K562 (cell line): ENCODE results near the gene CCPG1. TPM values are rescaled to one million over a fixed set of nuclear protein-coding genes. Genes with fewer than 3 reads are reported as not detected.
A peak's percentile ranks its signal among the peaks of the same experiment; 100 is the strongest.

Experiments
- NCOR1 ChIP-seq: fragments of 450-650 bp; IDR thresholded peaks from 2 replicates; pipeline ENCODE4 v1.6.1; 2016; ENCODE audit warnings: mild to moderate bottlenecking, moderate library complexity
- NFYB ChIP-seq: IDR thresholded peaks from 2 replicates; pipeline ENCODE4 v1.6.1; 2011; ENCODE audit warnings: mild to moderate bottlenecking, moderate library complexity; ENCODE audit not compliant: insufficient read length; ENCODE audit errors: extremely low read depth
- TSHZ1 ChIP-seq: fragments of 250-450 bp; sonication (Bioruptor Pico); IDR thresholded peaks from 2 replicates; pipeline ENCODE4 v1.4.0; 2020; ENCODE audit warnings: mild to moderate bottlenecking, moderate library complexity
- ZNF217 ChIP-seq: sonication (generic); formaldehyde crosslinking; IDR thresholded peaks from 2 replicates; pipeline ENCODE4 v1.8.0; 2022; ENCODE audit warnings: mild to moderate bottlenecking, missing genetic modification reagents
- ZNF407 ChIP-seq: fragments of 450-650 bp; IDR thresholded peaks from 2 replicates; pipeline ENCODE4 v1.6.1; 2016; ENCODE audit warnings: low read depth
- polyA plus RNA-seq, 8 experiments: library from polyadenylated mRNA; depleted of rRNA in 4 of 8; stranded (reverse) in 5 of 8; unstranded in 3 of 8; fragments of >200 nt; fragmentation: Nextera tagmentation in 2 of 8; fragmentation: Illumina TruSeq in 1 of 8; extraction: Ambion mirVana in 2 of 8; extraction: Trizol in 1 of 8; gene quantifications; 2 replicates each; pipeline versions ENCODE4 v1.2.1 to v1.2.3, GENCODE V29; 2011 to 2014; ENCODE audit warnings: inconsistent platforms in 1 of 8, missing spikeins in 1 of 8
- total RNA-seq, 7 experiments: library from RNA; depleted of rRNA in 6 of 7; stranded (reverse); fragments of >200 nt in 6 of 7; fragmentation: Illumina TruSeq in 2 of 7; extraction: Trizol in 2 of 7; gene quantifications; 2 replicates each; pipeline versions ENCODE4 v1.2.1 to v1.2.3, GENCODE V29; 2011 to 2021; ENCODE audit warnings: low replicate concordance in 1 of 7

The CCPG1 gene
- total and polyA plus RNA-seq, 9 of the 15 experiments (the other 6 are each of a cell fraction or from before 2014, with no cell fraction given) = 33.0 to 54.9 (median 41.1) TPM

DNA sequence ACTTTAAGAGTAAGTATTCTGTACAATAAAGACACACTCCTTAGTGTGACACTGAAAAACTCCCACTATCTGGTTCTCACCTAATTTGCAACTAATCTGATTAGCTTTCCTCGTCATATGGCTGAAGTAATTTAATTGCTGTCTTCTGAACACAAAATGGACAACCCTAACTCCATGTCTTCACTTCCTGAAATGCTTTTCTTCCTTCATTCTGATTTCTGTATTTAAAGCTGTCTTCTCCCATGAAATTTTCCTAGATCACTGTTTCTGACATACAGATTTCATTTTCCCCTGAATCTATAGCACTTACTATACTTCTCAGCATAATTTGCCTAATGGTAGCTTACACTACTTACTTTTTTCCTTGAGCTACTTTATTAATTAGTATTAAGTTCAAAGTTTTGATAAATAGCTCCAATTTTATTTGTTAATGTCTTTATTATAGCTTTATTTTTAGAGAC lies 6.3 kb downstream of the CCPG1 start (continued):
- TF ChIP-seq ZNF407 = no peak
- TF ChIP-seq NCOR1 = no peak
- no peak for TF ChIP-seq ZNF217
- TF ChIP-seq NFYB = no peak
- TF ChIP-seq TSHZ1 = peak; percentile 84; the same call in 1 of the 2 replicates
- TF ChIP-seq, all 486 proteins: peak for 73
